AG20443 (cell line): ENCODE data around the gene CENPP.

Source experiments
- DNase-seq: peaks from one replicate; pipeline ENCODE4 v3.0.0; 2012; ENCODE audit warnings: low spot score, mixed read lengths

CENPP gene

GRCh38 chr9:92508018-92508820 lies 182.5 kb downstream of the CENPP start:
- DNase-seq: no peak

GRCh38 chr9:92509050-92509449 lies 183.3 kb downstream of the CENPP start:
- DNase-seq: no peak

DNA sequence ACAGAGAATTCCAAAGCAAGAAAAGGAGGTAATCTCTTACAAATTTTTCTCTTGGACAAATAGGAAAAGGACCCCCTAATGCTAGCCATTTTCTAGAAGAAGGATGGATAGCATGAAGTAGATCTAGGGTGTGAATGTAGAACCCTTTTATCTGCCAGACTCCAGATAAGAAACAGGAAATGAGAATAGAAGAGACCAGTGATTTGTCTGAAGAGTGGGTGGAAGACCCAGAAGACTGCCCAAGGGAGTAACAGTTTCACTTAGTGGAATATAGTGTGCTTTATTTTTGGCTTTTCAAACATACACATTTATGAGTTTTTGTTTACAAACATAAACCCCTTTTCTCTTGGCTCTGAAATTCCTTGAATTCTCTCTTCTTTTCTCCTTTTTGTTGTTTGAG lies 185.0 kb downstream of the CENPP start:
- DNase-seq: no peak

- DNase-seq: no peak
These were observed 186.9 kb downstream of the CENPP start for GRCh38 chr9:92512622-92513021.

DNA sequence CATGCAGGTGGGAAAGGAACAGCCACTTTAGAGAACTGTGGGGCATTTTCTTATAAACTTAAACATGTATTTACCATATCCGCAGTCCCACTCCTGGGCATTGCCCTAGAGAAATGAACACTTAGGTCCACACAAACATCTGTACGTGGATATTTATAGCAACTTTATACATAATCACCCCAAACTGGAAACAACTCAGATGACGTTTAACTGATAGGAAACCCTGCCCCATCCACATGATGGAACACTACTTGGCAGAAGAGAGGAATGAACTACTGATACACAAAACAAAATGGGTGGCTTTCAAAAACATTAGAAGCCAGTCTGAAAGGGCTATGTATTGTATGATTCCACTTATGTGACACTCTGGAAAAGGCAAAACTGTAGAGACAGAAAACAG lies 187.6 kb downstream of the CENPP start:
- DNase-seq: no peak

GRCh38 chr9:92514635-92515034 lies 188.9 kb downstream of the CENPP start:
- DNase-seq: no peak

- no peak for DNase-seq
These were observed 190.8 kb downstream of the CENPP start for GRCh38 chr9:92516521-92516920.

DNA sequence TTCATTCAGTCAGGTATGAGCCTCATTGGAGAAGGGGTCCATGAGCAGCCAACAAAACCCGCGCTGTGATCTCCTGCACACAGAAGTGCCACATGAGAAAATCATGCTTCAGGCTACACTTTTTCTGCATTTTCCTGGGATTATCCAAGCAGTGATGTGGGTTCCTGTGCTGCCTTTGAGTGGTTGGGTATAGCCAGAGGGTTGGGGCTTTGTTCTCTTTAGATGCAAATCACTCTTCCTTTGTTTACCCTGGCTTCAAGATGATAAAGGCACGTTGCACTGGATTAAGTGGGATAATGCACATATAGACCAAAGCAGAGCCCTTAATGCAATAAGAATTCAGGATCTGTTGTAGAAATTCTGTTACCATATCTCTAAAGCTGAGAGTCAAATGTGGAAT lies 191.3 kb downstream of the CENPP start:
- DNase-seq: no peak

- no peak for DNase-seq
These were observed 192.4 kb downstream of the CENPP start for GRCh38 chr9:92518199-92518598.

- DNase-seq: no peak
These were observed 195.1 kb downstream of the CENPP start for GRCh38 chr9:92520837-92521236.

DNA sequence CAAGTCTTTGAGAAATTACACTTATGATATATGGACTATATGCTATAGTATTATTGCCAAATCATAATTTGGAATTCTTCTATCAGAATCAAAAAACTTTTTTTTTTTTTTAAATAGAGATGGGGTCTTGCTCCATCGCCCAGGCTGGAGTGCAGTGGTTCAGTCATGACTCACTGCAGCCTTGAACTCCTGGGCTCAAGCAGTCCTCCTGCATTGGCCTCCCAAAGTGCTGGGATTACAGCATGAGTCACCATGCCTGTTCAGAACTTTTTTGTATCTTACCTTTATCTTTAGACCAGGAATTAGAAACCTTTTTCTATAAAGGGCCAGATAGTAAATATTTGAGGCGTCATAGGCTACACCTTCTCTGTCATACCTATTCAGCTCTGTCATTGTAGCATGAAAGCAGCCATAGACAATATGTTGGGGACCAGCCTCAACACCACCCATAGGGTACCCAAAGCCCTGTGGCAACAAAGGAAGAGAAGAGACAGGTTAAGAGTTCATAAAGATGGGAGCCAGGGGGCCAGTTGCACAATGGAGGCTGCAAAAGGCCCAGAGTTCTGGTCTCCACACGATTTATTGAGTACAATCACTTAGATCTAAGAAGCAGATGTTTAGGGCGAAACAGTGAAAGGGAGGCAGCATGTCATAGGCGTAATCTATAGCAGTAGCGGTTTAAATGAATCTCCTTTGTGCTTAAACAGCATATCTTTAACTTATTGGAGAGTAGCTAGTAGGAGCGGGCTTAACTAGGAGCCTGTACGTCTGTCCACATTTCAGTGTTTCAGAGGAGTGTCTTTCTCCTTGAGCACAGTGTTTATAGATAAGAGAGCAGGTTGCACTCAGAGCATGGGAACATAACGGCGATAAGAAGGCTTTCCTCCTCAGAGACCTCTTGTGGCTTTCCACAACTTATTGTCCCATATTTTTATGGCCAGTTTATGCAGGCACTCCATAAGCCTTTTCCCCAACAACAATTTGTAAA lies 197.5 kb downstream of the CENPP start:
- no peak for DNase-seq

DNA sequence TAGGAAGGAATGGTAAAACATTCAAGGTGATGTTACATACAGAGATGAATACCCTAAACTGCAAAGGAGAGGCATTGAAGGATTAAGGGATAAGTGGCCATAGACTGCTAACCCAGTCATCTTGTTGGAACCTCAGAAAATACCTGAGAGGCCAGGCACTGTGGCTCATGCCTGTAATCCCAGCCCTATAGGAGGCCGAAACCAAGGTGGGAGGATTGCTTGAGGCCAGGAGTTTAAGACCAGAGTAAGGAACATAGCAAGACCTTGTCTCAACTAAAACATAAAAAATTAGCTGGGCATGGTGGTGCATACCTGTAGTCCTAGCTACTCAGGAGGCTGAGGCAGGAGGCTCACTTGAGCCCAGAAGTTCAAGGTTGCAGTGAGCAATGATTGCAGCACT lies 199.1 kb downstream of the CENPP start:
- DNase-seq: no peak

DNA sequence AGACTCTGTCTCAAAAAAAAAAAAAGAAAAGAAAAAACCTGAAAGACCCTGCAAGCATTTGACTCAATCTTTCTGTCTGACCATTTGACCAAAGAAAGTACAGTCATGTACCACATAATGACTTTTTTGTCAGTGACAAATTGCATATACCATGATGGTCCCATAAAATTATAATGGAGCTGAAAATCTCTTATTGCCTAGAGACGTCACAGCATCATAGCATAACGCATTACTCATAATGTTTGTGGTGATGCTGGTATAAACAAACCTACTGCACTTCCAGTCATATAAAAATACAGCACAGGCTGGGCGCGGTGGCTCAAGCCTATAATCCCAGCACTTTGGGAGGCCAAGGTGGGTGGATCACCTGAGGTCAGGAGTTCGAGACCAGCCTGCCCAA lies 199.6 kb downstream of the CENPP start:
- no peak for DNase-seq

DNA sequence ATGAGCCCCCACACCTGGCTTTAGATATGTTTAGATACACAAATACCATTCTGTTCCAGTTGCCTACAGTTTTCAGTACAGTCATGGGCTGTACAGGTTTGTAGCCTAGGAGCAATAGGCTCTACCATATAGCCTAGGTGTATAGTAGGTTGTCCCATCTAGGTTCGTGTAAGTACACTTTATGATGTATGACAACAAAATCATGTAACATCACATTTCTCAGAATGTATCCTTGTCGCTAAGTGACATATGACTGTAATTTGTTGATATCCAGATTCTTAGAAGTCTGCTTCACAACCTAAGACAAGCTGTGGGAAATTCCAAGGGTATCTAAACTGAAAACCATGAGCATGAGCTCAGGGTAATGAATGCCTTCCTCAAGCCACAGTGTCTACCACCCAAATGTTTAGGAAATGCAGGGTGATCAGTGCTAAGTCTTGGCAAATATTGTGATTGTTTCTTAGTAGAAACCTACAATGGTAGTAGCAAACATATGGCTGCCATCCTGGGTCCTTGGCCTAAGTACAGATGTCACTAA lies 201.6 kb downstream of the CENPP start:
- DNase-seq: no peak

- DNase-seq: no peak
These were observed 202.2 kb downstream of the CENPP start for GRCh38 chr9:92527832-92528521.

DNA sequence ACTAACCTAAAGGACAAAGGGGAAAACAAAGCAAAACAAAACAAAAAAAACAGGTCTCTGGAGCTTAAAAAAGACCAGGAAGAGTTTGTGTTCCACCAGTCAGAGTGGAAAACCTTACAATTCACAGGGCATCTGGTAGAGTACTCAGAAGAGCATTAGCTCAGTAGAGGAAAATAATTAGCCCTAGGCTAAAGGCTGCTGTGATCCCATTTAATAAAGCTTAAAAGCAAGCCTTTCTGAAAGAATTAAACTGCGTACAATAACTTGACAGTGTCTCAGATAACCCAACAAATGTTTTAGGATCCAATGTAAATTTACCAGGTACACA lies 202.7 kb downstream of the CENPP start:
- DNase-seq: no peak

DNA sequence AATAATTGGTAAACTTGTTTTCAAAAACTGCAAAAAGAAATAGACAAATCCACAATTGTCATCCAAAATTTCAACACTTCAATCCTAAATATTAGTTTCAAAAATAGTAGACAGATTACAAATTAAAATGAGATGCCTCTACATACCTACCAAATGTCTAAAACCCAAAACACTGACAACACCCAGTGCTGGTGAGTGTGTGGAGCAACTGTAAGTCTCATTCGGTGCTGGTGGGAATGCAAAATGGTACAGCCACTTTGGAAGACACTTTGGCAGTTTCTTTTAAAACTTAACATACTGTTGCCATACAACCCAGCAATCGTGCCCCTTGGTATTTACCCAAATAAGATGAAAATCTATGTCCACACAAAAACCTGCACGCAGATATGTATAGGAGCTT lies 203.4 kb downstream of the CENPP start:
- DNase-seq: no peak

- DNase-seq: no peak
These were observed 205.1 kb downstream of the CENPP start for GRCh38 chr9:92530893-92531292.

- no peak for DNase-seq
These were observed 208.5 kb downstream of the CENPP start for GRCh38 chr9:92534204-92534603.

GRCh38 chr9:92534674-92535073 lies 208.9 kb downstream of the CENPP start:
- no peak for DNase-seq

DNA sequence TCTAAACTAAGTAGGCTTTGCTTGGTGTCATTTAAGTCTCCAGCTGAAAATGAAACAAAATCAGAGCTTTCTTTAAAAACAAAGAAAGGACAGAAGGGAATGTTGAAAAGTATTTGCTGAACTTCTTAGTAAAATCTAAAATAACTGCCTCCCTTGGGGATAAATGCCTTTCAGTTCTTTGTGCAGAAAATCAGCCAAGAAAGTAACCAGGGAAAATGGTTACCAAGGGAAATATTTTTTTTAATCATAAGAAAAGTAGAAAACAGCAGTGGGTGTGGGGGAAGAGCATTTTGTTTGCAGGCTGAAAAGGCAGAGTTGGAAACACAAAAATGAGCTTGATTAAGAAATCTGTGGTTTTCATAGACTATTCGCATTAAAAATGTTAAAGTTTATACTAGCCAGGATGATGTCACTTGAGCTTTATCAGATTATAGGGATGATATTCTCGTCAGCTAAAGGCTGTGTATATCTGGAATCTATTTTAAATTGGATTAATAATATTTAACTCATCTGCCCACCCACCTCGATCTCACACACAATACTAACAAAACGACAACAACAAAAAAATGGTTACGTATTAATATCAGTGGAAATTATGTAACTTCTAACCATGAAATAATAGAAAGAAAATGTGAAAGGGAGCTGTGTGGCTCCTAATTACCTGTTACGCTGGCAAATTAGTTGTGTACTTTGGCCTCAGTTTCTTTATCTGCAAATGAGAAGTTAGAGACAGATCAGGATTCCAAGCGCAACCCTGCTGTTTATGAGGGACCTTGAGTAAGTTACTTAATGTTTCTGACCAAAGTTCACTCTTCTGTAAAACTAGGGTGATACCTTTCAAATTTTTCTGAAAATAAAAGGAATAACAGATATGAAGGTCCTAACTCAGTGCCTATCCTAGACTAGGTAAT lies 210.4 kb downstream of the CENPP start, which contains the start of gene ECM2:
TSS of gene ECM2 (minus strand) at position 51 of the 911 bp plus-strand sequence. CDS start 13,124 bp downstream, outside the sequence.
- DNase-seq: peak; percentile 60
